HG02884 (cell line): ENCODE results near the gene COX10.

Source experiments
- ATAC-seq: cut with Tn5 transposase; IDR thresholded peaks from one replicate; pipeline ENCODE4 v1.9.1; 2021; ENCODE audit warnings: mild to moderate bottlenecking, moderate library complexity; ENCODE audit not compliant: unreplicated experiment

The COX10 gene

GRCh38 chr17:14068542-14069250, 608 bp upstream of the COX10 start:
- peak; percentile 5 for ATAC-seq

- no peak for ATAC-seq
Measured at GRCh38 chr17:14070344-14070984, 1.2 kb downstream of the COX10 start.

- ATAC-seq: no peak
Measured at GRCh38 chr17:14072881-14073280, 3.6 kb downstream of the COX10 start.

- no peak for ATAC-seq
Measured at GRCh38 chr17:14078027-14078426, 8.7 kb downstream of the COX10 start.

GRCh38 chr17:14080847-14081251, 11.5 kb downstream of the COX10 start:
- ATAC-seq: no peak

- ATAC-seq: no peak
Measured at GRCh38 chr17:14082848-14083247, 13.5 kb downstream of the COX10 start.

GRCh38 chr17:14084955-14085354, 15.7 kb downstream of the COX10 start:
- ATAC-seq: no peak

GRCh38 chr17:14086189-14086588, 16.9 kb downstream of the COX10 start:
- ATAC-seq: no peak

GRCh38 chr17:14089179-14089578, 19.9 kb downstream of the COX10 start:
- ATAC-seq: no peak

GRCh38 chr17:14091367-14091766, 22.1 kb downstream of the COX10 start:
- ATAC-seq: no peak

- no peak for ATAC-seq
Measured at GRCh38 chr17:14092808-14093207, 23.5 kb downstream of the COX10 start.

GRCh38 chr17:14094676-14095601, 25.6 kb downstream of the COX10 start:
- ATAC-seq: no peak

GRCh38 chr17:14095631-14096030, 26.3 kb downstream of the COX10 start:
- no peak for ATAC-seq

- ATAC-seq: no peak
Measured at GRCh38 chr17:14098246-14098645, 28.9 kb downstream of the COX10 start.

GRCh38 chr17:14101976-14102375, 32.7 kb downstream of the COX10 start:
- ATAC-seq: no peak

GRCh38 chr17:14103836-14104235, 34.5 kb downstream of the COX10 start:
- no peak for ATAC-seq

- ATAC-seq: no peak
Measured at GRCh38 chr17:14104734-14105133, 35.4 kb downstream of the COX10 start.

- ATAC-seq: no peak
Measured at GRCh38 chr17:14107889-14108288, 38.6 kb downstream of the COX10 start.

- ATAC-seq: no peak
Measured at GRCh38 chr17:14112407-14112806, 43.1 kb downstream of the COX10 start.

GRCh38 chr17:14113137-14113536, 43.8 kb downstream of the COX10 start:
- no peak for ATAC-seq

GRCh38 chr17:14116263-14117024, 47.1 kb downstream of the COX10 start:
- no peak for ATAC-seq
